GM13976 (cell line): ENCODE results near the gene WWOX.

ENCODE experiments used
- DNase-seq: peaks from one replicate; pipeline ENCODE4 v3.0.0; 2012; ENCODE audit warnings: low spot score
- in situ Hi-C: fragments of 300-500 bp; cut with MboI; formaldehyde crosslinking; loops from one replicate; pipeline ENCODE4 v1.12.0; 2022; ENCODE audit warnings: low sequenced_read_pairs, mixed read lengths, inconsistent platforms; ENCODE audit not compliant: unreplicated experiment
- TF ChIP-seq, protein P1 (sequence below): IDR thresholded peaks from 2 replicates; pipeline ENCODE4 v1.5.1; 2012; ENCODE audit warnings: borderline replicate concordance, mild to moderate bottlenecking; ENCODE audit not compliant: insufficient read depth; ENCODE audit errors: extremely low read depth, missing control alignments, control extremely low read depth

WWOX gene

DNA sequence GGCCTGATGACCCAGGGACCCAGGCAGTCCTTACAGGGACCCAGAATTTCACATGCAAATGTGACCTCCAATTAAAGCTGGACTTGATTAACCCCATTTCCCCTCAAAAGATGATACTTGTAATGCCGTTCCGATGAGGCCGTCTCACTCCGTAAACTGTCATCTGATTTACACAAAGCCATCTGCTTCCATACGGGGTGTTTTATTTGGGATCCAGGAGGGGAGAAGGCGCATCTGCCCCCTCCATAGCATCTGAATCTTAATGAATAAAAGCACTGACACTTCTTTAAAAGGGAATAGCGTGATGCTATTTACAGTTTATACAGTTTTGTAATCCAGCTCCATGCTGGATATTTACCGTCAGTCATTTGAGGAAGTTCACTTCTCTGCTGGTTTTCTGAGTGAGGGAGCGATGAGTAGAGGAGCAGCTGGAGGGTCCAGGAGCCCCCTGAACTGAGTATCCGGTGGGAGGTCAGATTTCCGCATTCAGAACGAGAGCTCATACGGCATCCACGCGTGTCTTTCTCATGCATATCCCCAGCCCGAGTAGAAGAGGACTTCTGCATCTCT is 452.7 kb downstream of the WWOX start:
- no peak for DNase-seq
- TF ChIP-seq, protein P1, sequence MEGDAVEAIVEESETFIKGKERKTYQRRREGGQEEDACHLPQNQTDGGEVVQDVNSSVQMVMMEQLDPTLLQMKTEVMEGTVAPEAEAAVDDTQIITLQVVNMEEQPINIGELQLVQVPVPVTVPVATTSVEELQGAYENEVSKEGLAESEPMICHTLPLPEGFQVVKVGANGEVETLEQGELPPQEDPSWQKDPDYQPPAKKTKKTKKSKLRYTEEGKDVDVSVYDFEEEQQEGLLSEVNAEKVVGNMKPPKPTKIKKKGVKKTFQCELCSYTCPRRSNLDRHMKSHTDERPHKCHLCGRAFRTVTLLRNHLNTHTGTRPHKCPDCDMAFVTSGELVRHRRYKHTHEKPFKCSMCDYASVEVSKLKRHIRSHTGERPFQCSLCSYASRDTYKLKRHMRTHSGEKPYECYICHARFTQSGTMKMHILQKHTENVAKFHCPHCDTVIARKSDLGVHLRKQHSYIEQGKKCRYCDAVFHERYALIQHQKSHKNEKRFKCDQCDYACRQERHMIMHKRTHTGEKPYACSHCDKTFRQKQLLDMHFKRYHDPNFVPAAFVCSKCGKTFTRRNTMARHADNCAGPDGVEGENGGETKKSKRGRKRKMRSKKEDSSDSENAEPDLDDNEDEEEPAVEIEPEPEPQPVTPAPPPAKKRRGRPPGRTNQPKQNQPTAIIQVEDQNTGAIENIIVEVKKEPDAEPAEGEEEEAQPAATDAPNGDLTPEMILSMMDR: no peak
- in situ Hi-C loops: no loop called here

DNA sequence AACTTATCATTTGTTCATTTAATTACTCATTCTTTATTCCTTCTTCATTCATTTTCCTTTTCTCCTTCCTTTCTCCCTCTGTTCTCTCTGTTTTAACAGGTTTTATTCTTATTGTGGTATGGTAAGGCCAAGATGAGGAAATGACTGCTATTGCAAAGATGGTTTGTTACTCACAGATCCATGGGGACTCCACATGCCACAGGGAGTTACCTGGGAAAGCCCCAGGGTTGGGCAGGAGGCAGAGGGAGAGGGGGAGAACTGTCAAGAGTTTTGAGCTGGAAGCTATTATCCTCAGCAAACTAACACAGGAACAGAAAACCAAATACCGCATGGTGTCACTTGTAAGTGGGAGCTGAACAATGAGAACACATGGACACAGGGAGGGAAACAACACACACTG is 453.3 kb downstream of the WWOX start:
- no peak for DNase-seq
- in situ Hi-C loops: no loop called here

DNA sequence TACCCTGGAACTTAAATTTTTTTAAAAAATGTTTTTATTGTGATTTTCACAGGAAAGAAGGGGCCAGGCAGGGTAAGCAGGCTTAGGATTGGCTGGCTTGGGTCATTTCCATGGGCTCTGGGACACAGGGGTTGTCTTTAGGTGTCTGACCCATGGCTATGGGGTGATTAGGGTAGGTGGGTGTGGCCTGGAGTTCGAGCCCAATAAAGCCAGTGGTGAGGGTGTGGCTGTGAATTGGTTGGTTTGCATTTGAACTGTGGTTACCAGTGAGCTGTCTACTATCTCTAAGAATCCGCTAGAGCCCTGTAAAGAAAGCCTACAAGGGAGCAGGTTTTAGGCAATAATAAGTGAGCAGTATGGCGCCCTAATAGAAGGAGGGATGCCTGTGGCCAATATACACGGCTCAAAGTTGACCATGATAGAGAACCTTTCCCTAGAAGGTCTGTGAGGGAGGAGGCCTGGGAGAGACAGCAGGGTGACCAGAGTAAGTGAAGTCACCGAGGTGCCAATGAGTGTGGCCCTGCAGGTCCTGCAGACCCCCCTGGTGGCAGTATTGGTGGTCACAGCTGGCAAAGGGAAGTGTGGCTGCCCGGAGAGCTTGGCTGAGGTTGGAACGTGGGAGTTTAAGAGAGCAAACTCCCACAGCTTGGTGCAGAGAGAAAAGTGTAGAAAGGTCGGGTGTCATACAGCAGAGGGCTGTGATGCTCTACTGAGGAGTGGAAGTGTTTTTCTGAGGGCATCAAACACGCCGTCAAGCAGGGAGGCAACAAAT is 454.0 kb downstream of the WWOX start:
- no peak for DNase-seq
- in situ Hi-C loops: no loop called here
- TF ChIP-seq, protein P1: no peak

More for the DNA sequence above, 453.3 kb downstream of the WWOX start:
- TF ChIP-seq, protein P1: no peak

DNA sequence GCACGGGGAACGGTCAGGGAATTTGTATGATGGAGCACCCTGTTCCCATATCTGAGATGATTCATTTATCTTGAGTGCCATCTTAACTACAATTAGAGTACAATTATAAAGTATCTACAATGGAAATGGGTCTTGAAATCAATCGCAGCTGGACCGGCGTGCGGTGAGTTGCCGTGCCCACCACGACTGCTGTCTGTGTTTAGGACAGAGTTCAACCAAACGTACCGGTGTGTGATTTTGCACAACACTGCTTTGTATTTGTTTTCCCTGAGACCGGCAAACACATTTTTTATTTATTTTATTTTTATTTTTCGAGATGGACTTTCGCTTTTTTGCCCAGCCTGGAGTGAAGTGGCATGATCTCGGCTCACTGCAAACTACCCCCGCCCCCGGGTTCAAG is 457.0 kb downstream of the WWOX start:
- in situ Hi-C loops: no loop called here
- no peak for DNase-seq
- TF ChIP-seq, protein P1: no peak

DNA sequence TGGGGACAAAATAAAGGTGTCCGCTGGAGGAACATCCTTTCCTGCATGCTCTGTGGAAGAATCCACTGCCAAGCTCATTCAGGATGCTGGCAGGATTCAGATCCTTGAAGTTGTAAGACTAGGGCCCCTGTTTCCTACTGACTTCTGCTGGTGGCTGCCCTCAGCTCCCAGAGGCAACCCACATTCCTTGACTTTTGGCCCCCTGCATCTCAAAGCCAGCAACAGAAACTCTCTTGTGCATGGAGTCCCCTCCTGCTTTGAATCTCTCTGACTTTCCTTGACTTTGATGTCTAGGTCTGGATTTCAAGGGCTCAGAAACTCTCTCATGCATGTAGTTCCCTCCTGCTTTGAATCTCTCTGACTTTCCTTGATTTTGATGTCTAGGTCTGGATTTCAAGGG is 461.5 kb downstream of the WWOX start:
- TF ChIP-seq, protein P1: no peak
- in situ Hi-C loops: no loop called here
- no peak for DNase-seq

DNA sequence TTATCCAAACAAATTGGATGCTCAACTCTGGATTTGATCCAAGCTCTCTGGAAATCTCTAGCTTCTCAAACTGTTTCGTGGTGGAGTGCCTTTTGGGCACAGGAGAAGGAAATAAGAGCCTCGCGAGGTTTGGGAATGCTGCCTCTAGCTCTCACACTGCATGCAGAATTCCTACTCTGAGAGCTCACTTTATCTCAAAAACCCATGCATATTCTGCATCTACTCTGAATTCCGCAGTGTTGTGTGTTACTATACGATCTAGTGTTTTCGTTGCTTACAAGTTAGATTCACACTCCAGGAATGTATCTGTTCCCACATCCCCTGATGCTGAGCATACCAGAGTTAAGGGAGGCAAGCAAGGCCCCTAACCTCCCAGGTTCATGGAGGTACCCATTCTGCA is 462.7 kb downstream of the WWOX start:
- TF ChIP-seq, protein P1: no peak
- in situ Hi-C loops: no loop called here
- no peak for DNase-seq
